Upper lobe of left lung (tissue), 4 donors: ENCODE data around the gene NME7.

Source experiments
- POLR2A ChIP-seq, 4 donors: fragments of 450-650 bp; IDR thresholded peaks; one replicate each; pipeline ENCODE4 v1.5.1; 2016 to 2017; ENCODE audit warnings: antibody characterized with exemption in 4 of 4, mild to moderate bottlenecking in 2 of 4
- POLR2AphosphoS5 ChIP-seq, 2 donors: sonication (generic); formaldehyde crosslinking; IDR thresholded peaks; one replicate each; pipeline ENCODE4 v1.5.1; 2017; ENCODE audit warnings: antibody characterized with exemption in 2 of 2
- TF ChIP-seq, protein P1 (sequence below), 6 experiments: fragments of 450-650 bp in 4 of 6; fragments of 200-600 bp in 2 of 6; sonication (generic) in 2 of 6; IDR thresholded peaks; one replicate each; pipeline ENCODE4 v1.5.1; 2016 to 2019; ENCODE audit warnings: antibody characterized with exemption in 6 of 6

DNA sequence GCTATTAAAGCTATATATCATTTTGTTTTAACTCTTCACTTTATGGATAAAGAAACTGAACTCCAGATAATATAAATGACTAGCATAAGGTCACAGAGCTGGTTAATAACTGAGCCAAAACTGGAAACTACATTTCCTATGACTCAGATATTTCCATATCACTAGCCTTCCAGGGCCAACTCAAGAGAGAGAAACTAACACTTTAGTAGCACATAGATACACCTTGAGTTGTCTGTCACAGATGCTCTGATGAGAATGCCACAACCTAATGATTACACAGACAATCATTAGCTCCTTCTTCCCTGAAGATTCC lies 40.7 kb downstream of the NME7 start:
- TF ChIP-seq POLR2A (IDR thresholded peaks at IDR 0.05) (no peak), POLR2AphosphoS5 (IDR thresholded peaks at IDR 0.05) (no peak)
- TF ChIP-seq, protein P1, sequence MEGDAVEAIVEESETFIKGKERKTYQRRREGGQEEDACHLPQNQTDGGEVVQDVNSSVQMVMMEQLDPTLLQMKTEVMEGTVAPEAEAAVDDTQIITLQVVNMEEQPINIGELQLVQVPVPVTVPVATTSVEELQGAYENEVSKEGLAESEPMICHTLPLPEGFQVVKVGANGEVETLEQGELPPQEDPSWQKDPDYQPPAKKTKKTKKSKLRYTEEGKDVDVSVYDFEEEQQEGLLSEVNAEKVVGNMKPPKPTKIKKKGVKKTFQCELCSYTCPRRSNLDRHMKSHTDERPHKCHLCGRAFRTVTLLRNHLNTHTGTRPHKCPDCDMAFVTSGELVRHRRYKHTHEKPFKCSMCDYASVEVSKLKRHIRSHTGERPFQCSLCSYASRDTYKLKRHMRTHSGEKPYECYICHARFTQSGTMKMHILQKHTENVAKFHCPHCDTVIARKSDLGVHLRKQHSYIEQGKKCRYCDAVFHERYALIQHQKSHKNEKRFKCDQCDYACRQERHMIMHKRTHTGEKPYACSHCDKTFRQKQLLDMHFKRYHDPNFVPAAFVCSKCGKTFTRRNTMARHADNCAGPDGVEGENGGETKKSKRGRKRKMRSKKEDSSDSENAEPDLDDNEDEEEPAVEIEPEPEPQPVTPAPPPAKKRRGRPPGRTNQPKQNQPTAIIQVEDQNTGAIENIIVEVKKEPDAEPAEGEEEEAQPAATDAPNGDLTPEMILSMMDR (IDR thresholded peaks at IDR 0.05): no peak
